Gastrocnemius medialis (tissue), 4 donors: ENCODE measurements around the gene HSPB8.

ENCODE experiments used
- CTCF ChIP-seq, 5 experiments: fragments of 450-650 bp in 3 of 5; fragments of 200-600 bp in 2 of 5; sonication (generic) in 2 of 5; IDR thresholded peaks in 4 of 5; conservative IDR thresholded peaks in 1 of 5; 1 replicate in 4 of 5; 2 replicates in 1 of 5; pipeline ENCODE4 v1.5.1; 2016 to 2019; ENCODE audit warnings: antibody characterized with exemption in 5 of 5, mild to moderate bottlenecking in 3 of 5, moderate library complexity in 3 of 5
- POLR2A ChIP-seq, 2 donors: fragments of 450-650 bp; IDR thresholded peaks; one replicate each; pipeline ENCODE4 v1.6.1; 2017; ENCODE audit warnings: antibody characterized with exemption in 2 of 2, mild to moderate bottlenecking in 2 of 2, moderate library complexity in 2 of 2

- TF ChIP-seq CTCF (IDR thresholded peaks at IDR 0.05 in 4 of 5, conservative IDR thresholded peaks at IDR 0.05 in 1 of 5) (no peak), POLR2A (IDR thresholded peaks at IDR 0.05) (no peak)
These were observed 37.4 kb downstream of the HSPB8 start for GRCh38 chr12:119216084-119216483.
